ENCODE data around the gene BBOF1. TPM values are rescaled to one million over a fixed set of nuclear protein-coding genes. Genes with fewer than 3 reads are reported as not detected.

Gene BBOF1
- total RNA-seq, 1 donor from 2014 or later: 8.0 TPM

- no peak overlapping the region for H3K27ac Mint-ChIP-seq (ENCODE audit: unreplicated experiment)
- DNase-seq (ENCODE audit: extremely low spot score, unreplicated experiment): no peak
- H3K36me3 Mint-ChIP-seq (ENCODE audit: unreplicated experiment): no peaks in the 10 kb centered on the region
- H3K9me3 Mint-ChIP-seq (ENCODE audit: unreplicated experiment): no peaks in the 10 kb centered on the region
- no peaks in the 10 kb centered on the region for H3K27me3 Mint-ChIP-seq (ENCODE audit: unreplicated experiment)
- no peak for TF ChIP-seq CTCF (IDR thresholded peaks at IDR 0.05)
- peaks cover 22% of the 10 kb centered on the region for H3K4me1 Mint-ChIP-seq (ENCODE audit: unreplicated experiment)
- no peak overlapping the region for H3K4me3 Mint-ChIP-seq (ENCODE audit: unreplicated experiment)
These were observed 62.3 kb downstream of the BBOF1 start for GRCh38 chr14:74081491-74081890.

GRCh38 chr14:74083161-74083560 is 64.0 kb downstream of the BBOF1 start:
- no peak for DNase-seq (ENCODE audit: extremely low spot score, unreplicated experiment)
- H3K36me3 Mint-ChIP-seq (ENCODE audit: unreplicated experiment): no peaks in the 10 kb centered on the region
- TF ChIP-seq CTCF (IDR thresholded peaks at IDR 0.05): no peak

GRCh38 chr14:74083784-74084276 is 64.7 kb downstream of the BBOF1 start:
- TF ChIP-seq CTCF (IDR thresholded peaks at IDR 0.05): no peak
- no peaks in the 10 kb centered on the region for H3K36me3 Mint-ChIP-seq (ENCODE audit: unreplicated experiment)
- H3K4me3 Mint-ChIP-seq (ENCODE audit: unreplicated experiment): peak overlapping the region; percentile 95
- H3K9me3 Mint-ChIP-seq (ENCODE audit: unreplicated experiment): no peaks in the 10 kb centered on the region
- peak; percentile 38 for DNase-seq (ENCODE audit: extremely low spot score, unreplicated experiment)
- peaks cover 22% of the 10 kb centered on the region for H3K4me1 Mint-ChIP-seq (ENCODE audit: unreplicated experiment)
- peak overlapping the region; percentile 96 for H3K27ac Mint-ChIP-seq (ENCODE audit: unreplicated experiment)
- no peaks in the 10 kb centered on the region for H3K27me3 Mint-ChIP-seq (ENCODE audit: unreplicated experiment)

More at GRCh38 chr14:74083161-74083560, 64.0 kb downstream of the BBOF1 start:
- Mint-ChIP-seq H3K27me3 (ENCODE audit: unreplicated experiment) (no peaks in the 10 kb centered on the region), H3K4me1 (ENCODE audit: unreplicated experiment) (peaks cover 22% of the 10 kb centered on the region), H3K9me3 (ENCODE audit: unreplicated experiment) (no peaks in the 10 kb centered on the region), H3K4me3 (ENCODE audit: unreplicated experiment) (peak overlapping the region; percentile 95), H3K27ac (ENCODE audit: unreplicated experiment) (no peak overlapping the region)

GRCh38 chr14:74084277-74085046 is 65.3 kb downstream of the BBOF1 start, which contains the start of the genes ALDH6A1 and LIN52:
Gene ALDH6A1, minus strand, starts transcription at chr14:74084453. Its CDS starts 59 bp downstream, at chr14:74084394.
Gene LIN52, plus strand, starts transcription at chr14:74084956. Its CDS starts 19 bp downstream, at chr14:74084975.
- H3K36me3 Mint-ChIP-seq (ENCODE audit: unreplicated experiment): no peaks in the 10 kb centered on the region
- peak within 1 kb of the TSS; percentile 96 for H3K27ac Mint-ChIP-seq (ENCODE audit: unreplicated experiment)
- peaks cover 22% of the 10 kb centered on the region for H3K4me1 Mint-ChIP-seq (ENCODE audit: unreplicated experiment)
- peak; percentile 25 for TF ChIP-seq CTCF (IDR thresholded peaks at IDR 0.05)
- H3K9me3 Mint-ChIP-seq (ENCODE audit: unreplicated experiment): no peaks in the 10 kb centered on the region
- peak; percentile 100 for DNase-seq (ENCODE audit: extremely low spot score, unreplicated experiment)
- H3K4me3 Mint-ChIP-seq (ENCODE audit: unreplicated experiment): peak within 1 kb of the TSS; percentile 95
- H3K27me3 Mint-ChIP-seq (ENCODE audit: unreplicated experiment): no peaks in the 10 kb centered on the region

GRCh38 chr14:74085047-74085637 is 66.0 kb downstream of the BBOF1 start:
- no peak for TF ChIP-seq CTCF (IDR thresholded peaks at IDR 0.05)
- H3K9me3 Mint-ChIP-seq (ENCODE audit: unreplicated experiment): no peaks in the 10 kb centered on the region
- DNase-seq (ENCODE audit: extremely low spot score, unreplicated experiment): no peak
- no peaks in the 10 kb centered on the region for H3K36me3 Mint-ChIP-seq (ENCODE audit: unreplicated experiment)
- peak overlapping the region; percentile 96 for H3K27ac Mint-ChIP-seq (ENCODE audit: unreplicated experiment)
- no peaks in the 10 kb centered on the region for H3K27me3 Mint-ChIP-seq (ENCODE audit: unreplicated experiment)
- H3K4me3 Mint-ChIP-seq (ENCODE audit: unreplicated experiment): peak overlapping the region; percentile 95
- H3K4me1 Mint-ChIP-seq (ENCODE audit: unreplicated experiment): peaks cover 22% of the 10 kb centered on the region
